ENCODE results near the gene NFU1. TPM values are rescaled to one million over a fixed set of nuclear protein-coding genes. Genes with fewer than 3 reads are reported as not detected.

NFU1 gene
- total RNA-seq, 6 experiments from 2014 or later = 12.7 to 26.1 (median 23.5) TPM

GRCh38 chr2:69387770-69388481, 49.3 kb downstream of the NFU1 start:
- ATAC-seq = no peak
- 69% methylated on average over 13 of the region's 14 CpGs for WGBS (ENCODE audit: insufficient coverage, low coverage, low lambda C conversion rate, missing lambda C conversion rate)

GRCh38 chr2:69386789-69387734, 50.2 kb downstream of the NFU1 start, which contains the start of gene GFPT1:
Gene GFPT1 (minus strand): TSS chr2:69387227. CDS start chr2:69387071, 156 bp downstream.
- ATAC-seq (peak; percentile 94 to 99 (median 98)), DNase-seq (peak; percentile 96)
- no peaks in the 10 kb centered on the region for H3K36me3 ChIP-seq
- no peaks in the 10 kb centered on the region for H3K27me3 ChIP-seq
- peak within 1 kb of the TSS; percentile 69 to 86 (median 79) for H3K4me3 ChIP-seq
- intact Hi-C loops (cut with DNase I) = no loop called here
- peak within 1 kb of the TSS; percentile 69 to 84 (median 81) for H3K27ac ChIP-seq
- no peak for TF ChIP-seq CTCF (IDR thresholded peaks at IDR 0.05)
- peak; percentile 88 for TF ChIP-seq POLR2A (IDR thresholded peaks at IDR 0.05)
- WGBS (ENCODE audit: insufficient coverage, low coverage, low lambda C conversion rate, missing lambda C conversion rate) = under 1% methylated on average over 50 of the region's 97 CpGs
- H3K4me1 ChIP-seq = peaks cover 0 to 15% (median 5%) of the 10 kb centered on the region in 4 donors
- H3K9me3 ChIP-seq = no peaks in the 10 kb centered on the region

More at GRCh38 chr2:69387770-69388481, 49.3 kb downstream of the NFU1 start:
- no peak for DNase-seq
- H3K27ac ChIP-seq = peak overlapping the region; percentile 35 to 84 (median 81)
- intact Hi-C loops (cut with DNase I) = no loop called here
- no peaks in the 10 kb centered on the region for H3K9me3 ChIP-seq
- no peak for TF ChIP-seq CTCF (IDR thresholded peaks at IDR 0.05)
- TF ChIP-seq POLR2A (IDR thresholded peaks at IDR 0.05) = no peak
- H3K36me3 ChIP-seq = no peaks in the 10 kb centered on the region
- H3K4me3 ChIP-seq = peak overlapping the region; percentile 69 to 86 (median 79)
- H3K4me1 ChIP-seq = peaks cover 0 to 15% (median 5%) of the 10 kb centered on the region in 4 donors
- H3K27me3 ChIP-seq = no peaks in the 10 kb centered on the region

GRCh38 chr2:69386360-69386759, 50.9 kb downstream of the NFU1 start:
- Histone ChIP-seq H3K27me3 (no peaks in the 10 kb centered on the region), H3K27ac (peak overlapping the region; percentile 69 to 84 (median 81)), H3K9me3 (no peaks in the 10 kb centered on the region), H3K4me3 (peak overlapping the region; percentile 69 to 86 (median 79)), H3K36me3 (no peaks in the 10 kb centered on the region), H3K4me1 (peaks cover 0 to 15% (median 5%) of the 10 kb centered on the region in 4 donors)
- TF ChIP-seq CTCF (IDR thresholded peaks at IDR 0.05) (no peak), POLR2A (IDR thresholded peaks at IDR 0.05) (no peak)
- intact Hi-C loops (cut with DNase I) = no loop called here
- 4% methylated on average over 6 of the region's 6 CpGs for WGBS (ENCODE audit: insufficient coverage, low coverage, low lambda C conversion rate, missing lambda C conversion rate)
- DNase-seq (no peak), ATAC-seq (no peak)

GRCh38 chr2:69385443-69386151, 51.6 kb downstream of the NFU1 start:
- Histone ChIP-seq H3K9me3 (no peaks in the 10 kb centered on the region), H3K27me3 (no peaks in the 10 kb centered on the region), H3K27ac (no peak overlapping the region), H3K4me1 (peaks cover 0 to 15% (median 5%) of the 10 kb centered on the region in 4 donors), H3K4me3 (peak overlapping the region; percentile 69 to 86 (median 79)), H3K36me3 (no peaks in the 10 kb centered on the region)
- intact Hi-C loops (cut with DNase I) = no loop called here
- WGBS (ENCODE audit: insufficient coverage, low coverage, low lambda C conversion rate, missing lambda C conversion rate) = 54% methylated on average over 8 of the region's 8 CpGs
- no peak for DNase-seq
- TF ChIP-seq POLR2A (IDR thresholded peaks at IDR 0.05) = no peak
- TF ChIP-seq CTCF (IDR thresholded peaks at IDR 0.05) = no peak
- ATAC-seq = no peak

Data from right lobe of liver (tissue), 6 donors.